SIG-M5 (cell line): Measurements from ENCODE around the gene ARFGAP2.
"Not testable (repeated sequence)": the region's sequence is repeated elsewhere in the genome, so short reads cannot be mapped to it uniquely, and the experiment has no call there.

ENCODE experiments used
- DNase-seq: peaks from one replicate; lab custom pipeline; 2025; lab: John Stamatoyannopoulos, UW

ARFGAP2 gene

DNA sequence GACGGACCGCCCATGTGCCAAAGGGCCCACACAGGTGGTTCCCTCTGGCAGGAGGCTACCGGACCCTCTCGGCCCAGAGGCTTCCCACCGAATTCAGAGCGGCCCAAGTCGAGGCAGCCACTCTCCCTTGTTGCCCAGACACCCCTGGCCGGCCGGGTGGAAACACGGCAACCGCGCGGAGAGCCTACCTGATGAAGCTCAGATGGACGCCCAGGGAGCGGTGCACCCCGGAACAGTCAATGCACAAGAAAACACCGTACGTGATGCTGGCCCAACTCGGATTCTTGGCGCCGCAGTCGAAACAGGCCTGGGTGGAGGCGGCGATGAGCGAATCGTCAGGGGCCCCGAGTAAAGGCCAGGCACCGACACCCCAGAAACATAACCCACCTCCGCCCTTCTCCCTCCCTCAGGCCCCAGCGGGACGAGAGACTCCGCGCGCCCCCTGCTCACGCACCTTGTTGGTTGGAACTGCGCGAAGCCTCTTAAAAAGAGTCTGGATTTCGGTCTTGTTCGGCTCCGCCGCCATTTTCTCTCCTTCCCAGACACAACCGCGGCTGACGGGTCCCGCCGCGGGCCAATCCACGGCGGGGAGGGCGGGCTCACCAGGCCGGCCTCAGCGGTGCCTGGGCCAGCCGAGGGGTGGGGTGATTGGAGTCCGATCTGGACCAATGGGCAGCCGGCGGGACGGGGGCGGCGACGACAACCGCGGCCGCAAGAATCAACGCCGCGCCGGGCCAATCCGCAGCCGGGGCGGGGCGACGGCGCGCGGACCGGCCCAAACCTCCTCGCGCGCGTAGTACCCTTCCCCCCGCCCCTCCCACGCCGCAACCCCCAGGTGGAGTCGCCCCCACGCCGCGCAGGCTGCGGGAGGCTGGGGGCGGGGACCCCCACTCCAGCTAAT, at the start of gene ARFGAP2:
Gene ARFGAP2, minus strand, starts transcription at position 552 of the 901 bp plus-strand sequence. Its CDS starts 26 bp downstream, at position 526.
- DNase-seq = no peak

DNA sequence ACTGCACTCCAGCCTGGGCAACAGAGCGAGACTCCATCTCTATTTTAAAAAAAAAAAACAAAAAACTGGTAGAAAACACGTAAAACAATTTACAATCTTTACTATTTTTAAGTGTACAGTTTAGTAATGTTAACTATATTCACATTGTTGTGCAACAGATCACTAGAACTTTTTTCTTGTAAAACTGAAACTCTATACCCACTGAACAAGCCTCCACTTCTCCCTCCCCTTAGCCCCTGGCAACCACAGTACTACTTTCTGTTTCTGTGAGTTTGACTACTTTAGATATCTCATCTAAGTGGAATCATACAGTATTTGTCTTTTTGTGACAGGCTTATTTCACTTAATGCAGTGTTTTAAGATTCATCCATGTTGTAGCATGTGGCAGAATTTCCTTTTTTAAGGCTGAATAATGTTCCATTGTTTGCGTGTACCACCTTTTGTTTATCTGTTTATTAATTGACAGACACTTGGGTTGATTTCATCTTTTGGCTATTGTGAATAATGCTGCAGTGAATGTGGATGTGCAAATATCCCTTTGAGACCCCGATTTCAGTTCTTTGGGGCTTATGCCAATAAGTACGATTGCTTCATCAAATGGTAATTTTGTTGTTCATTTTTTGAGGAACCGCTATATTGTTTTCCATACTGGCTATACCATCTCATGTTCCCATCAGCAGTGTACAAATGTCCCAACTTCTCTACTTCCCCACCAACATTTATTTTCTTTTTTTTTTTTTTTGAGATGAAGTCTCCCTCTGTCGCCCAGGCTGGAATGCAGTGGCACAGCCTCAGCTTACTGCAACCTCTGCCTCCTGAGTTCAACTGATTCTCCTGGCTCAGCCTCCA, 49.1 kb upstream of the ARFGAP2 start:
- DNase-seq = no peak

DNA sequence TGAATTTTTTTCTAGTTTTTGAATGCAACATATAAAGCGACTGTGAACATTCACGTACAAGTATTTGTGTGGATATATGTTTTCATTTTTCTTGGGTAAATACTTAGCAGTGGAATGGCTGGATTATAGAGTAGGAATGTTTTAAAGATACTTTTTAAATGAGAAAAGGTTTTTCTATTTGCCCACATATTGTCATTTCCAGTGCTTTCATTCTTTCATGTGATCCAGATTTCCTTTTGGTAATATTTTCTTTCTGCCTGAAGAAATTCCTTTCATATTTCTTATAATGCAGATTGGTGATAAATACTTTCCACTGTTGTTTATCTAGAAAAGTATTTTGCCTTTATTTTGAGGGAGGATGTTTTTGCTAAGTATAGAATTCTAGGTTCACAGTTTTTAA, 46.0 kb upstream of the ARFGAP2 start:
- DNase-seq = no peak

DNA sequence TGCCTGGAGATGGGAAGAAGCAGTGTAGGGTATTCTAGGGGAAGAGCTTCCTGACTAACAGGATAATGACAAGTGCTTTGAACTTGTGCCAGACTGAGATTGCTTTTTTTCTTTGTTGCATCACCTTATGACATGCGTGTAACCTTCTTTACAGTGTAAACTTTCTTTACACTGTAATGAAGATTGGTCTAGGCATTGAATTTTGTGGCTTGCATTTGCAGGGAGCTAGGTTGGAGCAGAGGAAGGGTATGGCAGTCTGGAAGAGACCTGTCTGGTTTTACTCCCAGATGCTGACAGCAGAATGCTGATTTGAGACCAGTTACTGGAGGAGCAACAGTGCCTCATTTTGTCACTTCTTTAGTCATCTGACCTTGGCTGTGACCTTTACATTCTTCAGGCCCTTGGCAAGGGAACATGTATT, 43.7 kb upstream of the ARFGAP2 start:
- DNase-seq = no peak

DNA sequence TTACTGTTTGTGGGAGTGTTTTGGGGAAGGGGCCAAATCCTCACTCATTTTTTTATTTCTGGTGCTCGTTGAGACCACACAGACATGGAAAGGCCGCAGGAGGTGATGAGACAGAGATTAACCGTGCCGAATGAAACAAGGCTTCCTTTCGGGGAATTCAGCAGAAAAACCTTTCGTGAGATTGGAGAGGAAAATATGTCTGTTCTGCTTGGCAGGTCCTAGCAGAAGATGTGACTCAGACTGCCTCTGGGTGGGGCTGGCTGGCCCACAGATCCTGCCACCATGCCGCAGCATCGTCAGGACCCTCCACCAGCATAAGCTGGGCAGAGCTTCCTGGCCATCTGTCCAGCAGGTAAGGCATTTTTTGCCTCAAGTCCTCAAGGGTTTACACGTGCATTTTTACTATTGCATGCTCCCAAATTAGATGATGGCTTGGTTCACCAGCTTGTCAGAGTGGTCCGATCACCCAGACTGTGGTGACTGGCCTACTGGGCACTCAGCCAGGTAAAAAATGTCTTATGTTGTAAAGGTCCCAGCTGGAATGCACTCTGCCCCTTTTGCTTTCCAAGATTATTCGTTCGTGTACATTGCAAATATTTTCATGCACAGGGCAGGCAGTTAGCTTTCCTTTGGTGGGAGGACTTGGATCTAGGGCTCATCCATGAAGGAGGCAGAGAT, 39.6 kb upstream of the ARFGAP2 start:
- DNase-seq = no peak

DNA sequence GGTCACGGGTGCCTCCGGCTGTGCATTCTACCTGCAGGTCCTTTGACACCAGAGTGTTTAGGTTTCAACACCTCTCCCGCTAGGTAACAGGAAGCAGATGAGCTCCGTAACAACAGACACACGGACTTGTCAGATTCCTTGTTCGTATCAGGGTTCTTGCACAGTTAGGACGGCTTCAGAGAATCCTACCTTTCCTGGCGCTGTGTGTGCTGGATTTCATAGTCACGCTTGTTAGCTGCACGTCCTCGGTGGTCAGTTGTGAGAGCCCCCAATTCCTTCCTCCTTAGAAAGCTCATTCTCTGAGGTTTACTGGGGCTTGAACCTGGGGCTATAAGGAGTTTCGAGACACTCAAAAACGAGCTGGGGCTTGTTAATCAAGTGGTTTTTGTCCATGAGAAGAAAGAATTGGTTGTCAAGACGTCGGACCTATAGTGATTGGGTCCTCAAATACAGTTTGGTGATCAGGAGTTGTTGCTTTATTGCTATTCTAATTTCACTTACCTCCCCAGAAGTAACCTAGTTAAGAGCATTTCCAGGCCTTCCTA, 38.8 kb upstream of the ARFGAP2 start:
- DNase-seq = no peak

DNA sequence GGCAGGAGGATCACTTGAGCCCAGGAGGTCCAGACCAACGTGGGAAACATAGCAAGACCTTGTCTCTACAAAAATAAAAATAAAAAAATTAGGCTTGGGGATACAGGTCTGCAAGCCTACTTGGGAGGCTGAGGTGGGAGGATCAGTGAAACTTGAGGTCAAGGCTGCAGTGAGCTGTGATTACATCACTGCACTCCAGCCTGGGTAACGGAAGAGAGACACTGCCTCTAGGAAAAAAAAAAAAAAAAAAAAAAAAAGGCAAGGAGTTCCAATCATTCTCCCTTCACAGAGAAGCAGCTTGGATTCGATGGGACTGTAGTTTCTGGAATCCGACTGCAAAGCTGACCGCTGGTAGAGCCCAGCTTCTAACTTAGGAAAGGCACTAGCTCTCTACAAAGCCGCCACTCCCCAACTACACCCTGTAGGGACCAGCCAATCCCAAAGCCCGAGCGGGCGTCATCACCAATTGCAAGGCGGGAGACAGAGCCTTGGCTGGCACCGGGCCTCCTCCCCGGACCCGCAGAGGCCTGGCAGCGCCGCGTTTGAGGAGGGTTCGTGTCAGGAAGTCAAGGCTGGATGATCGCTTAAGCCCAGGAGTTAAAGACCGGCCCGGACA, 37.4 kb upstream of the ARFGAP2 start:
- DNase-seq = peak; percentile 29

DNA sequence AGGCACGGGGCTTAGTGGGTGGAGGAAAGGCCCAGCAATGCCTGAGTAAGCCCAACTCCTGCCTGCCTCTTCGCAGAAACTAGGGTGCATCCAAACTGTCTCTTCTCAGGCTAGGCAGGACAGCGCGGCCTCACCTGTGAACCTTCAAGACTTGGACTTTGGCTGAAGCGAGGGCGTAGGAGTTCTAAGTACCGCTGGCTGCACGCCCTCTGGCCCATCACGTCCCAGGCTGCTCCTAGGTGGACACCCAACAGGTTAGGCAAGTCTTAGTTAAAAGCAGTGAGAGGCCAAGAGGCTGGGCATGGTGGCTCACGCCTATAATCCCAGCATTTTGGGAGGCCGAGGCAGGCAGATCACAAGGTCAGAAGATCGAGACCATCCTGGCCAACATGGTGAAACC, 36.3 kb upstream of the ARFGAP2 start:
- no peak for DNase-seq

DNA sequence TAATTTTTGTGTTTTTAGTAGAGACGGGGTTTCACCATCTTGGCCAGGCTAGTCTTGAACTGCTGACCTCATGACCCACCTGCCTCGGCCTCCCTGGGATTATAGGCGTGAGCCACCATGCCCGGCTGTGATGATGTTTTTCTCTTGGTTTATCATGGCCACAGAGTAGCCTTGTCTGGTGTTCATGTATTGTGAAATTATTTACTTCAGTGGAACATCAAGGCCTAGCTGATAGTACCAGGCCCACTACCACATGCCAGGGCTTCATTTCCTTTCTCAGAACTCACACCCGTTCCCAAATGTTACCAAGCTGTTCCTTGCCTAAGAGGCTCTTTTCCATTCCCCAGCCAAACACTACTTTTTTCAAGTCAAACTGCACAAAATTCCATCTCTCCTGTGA, 31.9 kb upstream of the ARFGAP2 start:
- DNase-seq = no peak

DNA sequence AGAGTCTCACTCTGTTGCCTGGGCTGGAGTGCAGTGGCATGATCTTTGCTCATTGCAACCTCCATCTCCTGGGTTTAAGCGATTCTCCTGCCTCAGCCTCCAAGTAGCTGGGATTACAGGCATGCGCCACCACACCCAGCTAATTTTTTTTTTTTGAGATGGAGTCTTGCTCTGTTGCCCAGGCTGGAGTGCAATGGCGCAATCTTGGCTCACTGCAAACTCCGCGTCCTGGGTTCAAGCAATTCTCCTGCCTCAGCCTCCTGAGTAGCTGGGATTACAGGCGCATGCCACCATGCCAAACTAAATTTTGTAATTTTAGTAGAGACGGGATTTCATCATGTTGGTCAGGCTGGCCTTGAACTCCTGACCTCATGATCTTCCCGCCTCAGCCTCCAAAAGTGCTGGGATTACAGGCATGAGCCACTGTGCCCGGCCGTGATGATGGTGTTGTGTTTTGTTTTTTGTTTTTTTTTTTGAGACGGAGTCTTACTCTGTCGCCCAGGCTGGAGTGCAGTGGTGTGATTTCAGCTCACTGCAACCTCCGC, 31.4 kb upstream of the ARFGAP2 start:
- DNase-seq = not testable (repeated sequence)

DNA sequence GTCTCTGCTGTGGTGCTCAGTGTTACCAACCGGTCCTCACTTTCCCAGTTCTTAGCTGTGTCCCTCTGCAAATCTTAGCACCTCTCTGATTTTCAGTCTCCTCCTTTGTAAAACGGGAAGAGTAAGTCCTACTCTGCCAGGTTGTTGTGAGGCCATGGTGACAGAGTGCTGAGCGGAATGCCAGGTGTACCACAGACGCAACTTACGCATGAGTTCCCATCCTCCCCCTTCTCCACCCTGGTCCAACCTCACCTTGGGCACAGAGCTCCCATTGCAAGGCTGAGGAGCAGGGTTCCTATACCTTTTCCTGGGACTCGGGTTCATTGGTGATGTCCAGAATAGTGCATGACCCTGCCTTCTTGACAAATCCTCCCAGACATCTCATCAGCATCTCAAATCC, 30.8 kb upstream of the ARFGAP2 start:
- DNase-seq = no peak

DNA sequence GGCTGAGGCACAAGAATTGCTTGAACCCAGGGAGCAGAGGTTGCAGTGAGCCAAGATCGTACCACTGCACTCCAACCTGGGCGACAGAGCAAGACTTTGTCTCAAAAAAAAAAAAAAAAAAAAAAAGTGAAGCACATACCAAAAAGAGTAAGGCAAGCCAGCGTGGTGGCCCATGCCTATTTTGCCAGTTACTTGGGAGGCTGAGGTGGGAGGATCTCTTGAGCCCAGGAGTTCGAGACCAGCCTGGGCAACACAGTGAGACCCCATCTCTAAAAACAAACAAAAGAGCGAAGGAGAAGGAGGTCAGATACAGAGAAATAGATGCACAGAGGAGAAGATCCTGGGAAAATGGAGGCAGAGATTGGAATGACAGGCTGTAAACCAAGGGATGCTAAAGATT, 29.9 kb upstream of the ARFGAP2 start:
- DNase-seq = not testable (repeated sequence)

DNA sequence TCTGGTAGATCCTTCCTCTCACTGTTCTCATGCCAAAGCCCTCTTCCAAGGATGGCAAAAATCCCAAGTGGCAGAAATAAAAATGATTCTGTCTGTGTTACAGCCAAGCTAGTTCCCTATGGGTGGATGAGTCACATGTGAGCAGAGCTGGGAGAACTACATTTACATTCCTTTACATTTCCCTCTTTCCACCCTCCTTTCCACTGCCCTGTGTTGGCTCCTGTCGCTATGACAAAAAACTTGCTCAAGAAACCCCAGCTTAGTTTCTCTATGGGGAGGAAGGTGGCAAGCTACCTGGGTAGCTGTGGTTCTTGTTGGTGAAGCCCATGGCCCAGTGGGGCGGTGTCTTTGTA, 27.9 kb upstream of the ARFGAP2 start:
- DNase-seq = no peak

DNA sequence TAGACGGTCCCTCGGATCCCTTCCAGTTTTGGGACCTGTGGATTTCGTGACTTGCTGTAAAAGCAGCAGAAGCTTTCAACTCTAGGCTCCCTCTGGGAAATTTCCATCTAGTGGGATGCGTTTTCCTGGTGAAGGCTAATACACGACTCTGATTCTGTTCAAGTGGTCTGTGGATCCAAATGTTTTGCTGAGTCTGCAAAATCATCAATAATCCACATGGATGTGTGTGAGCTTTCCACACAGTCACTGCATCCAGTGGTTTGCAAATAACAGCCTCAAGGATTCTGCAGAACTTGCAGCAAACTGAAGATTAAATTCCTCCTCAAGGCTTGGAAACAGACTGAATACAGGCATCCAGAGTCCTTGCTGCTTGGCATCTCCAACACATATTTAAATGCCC, 25.9 kb upstream of the ARFGAP2 start:
- DNase-seq = no peak

DNA sequence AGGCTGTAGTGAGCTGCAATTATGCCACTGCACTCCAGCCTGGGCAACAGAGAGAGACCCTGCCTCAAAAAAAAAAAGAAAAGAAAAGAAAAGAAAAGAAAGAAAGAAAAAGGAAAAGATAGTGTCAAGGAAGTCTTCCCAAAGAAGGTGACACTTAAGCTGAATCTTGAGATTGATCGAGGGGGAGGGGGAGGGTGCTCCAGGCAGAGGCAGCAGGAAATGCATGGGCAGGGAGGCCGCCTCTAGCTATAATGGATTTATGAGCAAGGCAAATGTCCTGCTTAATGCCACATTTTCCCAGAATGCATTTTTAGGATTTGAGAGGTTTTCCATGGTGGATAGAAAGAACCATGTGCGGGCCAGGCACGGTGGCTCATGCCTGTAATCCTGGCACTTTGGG, 24.3 kb upstream of the ARFGAP2 start:
- no peak for DNase-seq

DNA sequence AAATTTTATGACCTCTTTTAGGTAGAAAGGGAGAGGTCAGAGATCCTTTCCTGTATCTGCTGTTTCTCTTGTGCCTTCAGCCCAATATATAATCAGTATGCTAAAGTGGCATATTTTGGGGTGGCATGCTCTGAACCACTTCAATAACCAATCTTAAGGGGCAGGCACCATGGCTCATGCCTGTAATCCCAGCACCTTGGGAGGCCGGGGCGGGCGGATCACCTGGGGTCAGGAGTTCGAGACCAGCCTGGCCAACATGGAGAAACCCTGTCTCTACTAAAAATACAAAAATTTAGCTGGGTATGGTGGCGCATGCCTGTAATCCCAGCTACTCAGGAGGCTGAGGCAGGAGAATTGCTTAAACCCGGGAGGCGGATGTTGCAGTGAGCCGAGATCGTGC, 21.5 kb upstream of the ARFGAP2 start:
- DNase-seq = not testable (repeated sequence)

DNA sequence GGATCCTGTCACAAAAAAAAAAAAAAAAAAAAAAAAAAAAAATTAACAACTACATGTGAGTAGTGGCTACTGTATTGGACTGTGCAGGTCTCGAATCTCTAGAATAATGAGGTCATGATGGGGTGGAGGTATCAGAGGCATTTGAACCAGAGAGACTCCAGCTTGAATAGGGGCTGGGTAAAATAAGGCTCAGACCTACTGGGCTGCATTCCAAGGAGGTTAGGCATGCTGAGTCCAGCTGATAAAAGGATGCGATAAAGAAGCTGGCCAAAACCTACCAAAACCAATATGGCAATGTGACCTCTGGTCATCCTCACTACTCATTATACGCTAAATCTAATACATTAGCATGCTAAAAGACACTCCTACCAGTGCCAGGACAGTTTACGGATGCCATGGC, 15.4 kb upstream of the ARFGAP2 start:
- no peak for DNase-seq

DNA sequence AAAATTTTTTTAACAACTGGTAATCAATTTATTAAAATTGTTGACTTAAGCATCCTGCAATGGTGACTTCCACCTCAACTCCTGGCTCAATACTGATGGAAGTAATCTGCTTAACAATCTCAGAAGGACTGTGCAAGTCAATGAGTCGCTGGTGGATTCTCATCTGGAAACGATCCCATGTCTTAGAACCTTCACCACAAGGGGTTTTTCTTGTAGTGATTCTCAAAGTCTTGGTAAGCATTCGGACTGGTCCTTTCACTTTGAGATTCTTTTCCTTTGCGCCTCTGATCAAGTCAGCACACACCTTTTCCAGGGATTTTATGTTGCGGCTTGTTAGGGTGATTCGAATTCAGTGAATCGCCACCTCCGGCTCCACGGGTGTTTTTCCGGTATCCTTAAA, 14.5 kb upstream of the ARFGAP2 start:
- not testable (repeated sequence) for DNase-seq

DNA sequence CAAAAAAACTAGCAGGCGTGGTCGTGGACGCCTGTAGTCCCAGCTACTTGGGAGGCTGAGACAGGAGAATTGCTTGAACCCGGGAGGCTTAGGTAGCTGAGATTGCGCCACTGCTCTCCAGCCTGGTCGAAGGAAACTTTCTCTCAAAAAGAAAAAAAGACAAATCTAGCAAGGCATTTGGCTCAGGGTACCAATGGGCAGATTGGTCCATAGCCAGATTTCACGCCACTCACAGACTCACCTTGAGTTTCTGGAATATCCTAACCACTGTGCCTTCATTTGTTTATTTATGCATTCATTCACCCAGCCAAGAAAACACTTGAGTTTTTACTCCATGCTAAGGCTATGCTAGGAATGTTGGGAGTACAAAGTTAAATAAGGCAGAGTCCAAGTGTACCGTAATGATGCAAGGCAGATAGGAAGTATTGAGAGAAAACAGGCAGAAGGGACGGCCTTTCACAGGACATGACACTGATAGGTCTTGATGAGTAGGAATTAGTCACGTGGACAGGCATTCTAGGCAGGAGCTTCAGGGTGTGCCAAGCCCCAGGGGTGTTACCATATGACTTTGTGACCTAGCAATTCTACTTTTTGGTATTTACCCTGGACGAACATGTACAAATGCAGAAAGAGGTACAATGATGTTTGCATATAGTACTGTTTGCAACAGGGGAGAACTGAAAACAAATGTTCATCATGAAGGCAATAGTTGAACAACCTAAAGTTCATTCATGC, 12.6 kb upstream of the ARFGAP2 start:
- DNase-seq = no peak

DNA sequence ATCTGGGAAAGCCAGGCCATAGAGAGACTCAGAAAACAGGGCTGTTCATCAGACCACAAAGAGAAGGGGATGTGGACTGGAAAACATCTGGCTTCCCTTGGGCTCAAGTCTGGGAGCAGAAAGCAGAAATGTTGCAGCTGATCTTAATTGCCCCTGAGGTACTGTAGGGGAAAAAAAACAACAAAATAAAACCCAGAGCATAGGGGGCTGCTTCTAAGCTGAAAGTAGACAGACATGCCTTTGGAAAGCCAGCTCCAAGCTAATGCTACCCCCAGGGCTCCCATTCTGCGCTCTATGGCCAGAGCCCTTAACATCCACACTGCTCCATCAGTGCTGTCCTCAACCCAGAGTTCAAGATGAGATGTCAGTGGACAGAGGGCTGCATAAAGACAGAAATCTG, 11.6 kb upstream of the ARFGAP2 start:
- DNase-seq = no peak

DNA sequence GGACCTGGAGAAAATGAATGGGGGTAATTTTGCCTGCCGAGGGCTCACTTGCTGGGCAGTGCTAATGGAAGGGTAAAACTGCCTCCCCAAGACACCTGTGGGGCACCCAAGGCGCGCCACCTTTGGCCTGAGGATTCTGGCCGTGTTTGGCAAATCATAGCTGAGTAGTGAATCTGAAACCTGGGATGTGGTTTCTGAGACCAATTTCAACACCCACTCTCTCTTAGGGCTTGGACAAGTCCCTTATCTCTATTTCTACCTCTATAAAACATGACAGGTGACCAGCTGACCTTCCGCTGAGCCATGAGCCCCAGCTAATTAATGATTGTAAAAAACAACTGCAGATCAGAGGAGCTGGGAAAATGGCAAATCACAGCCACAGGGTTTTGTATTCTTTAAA, 11.0 kb upstream of the ARFGAP2 start:
- DNase-seq = no peak
